Endothelial cell of umbilical vein (primary cell): ENCODE data around the gene FMO5. TPM values are rescaled to one million over a fixed set of nuclear protein-coding genes. Genes with fewer than 3 reads are reported as not detected.
"Not testable (repeated sequence)": the region's sequence is repeated elsewhere in the genome, so short reads cannot be mapped to it uniquely, and the experiment has no call there.

Experiments
- BruUV-seq: library from RNA; stranded (reverse); fragments of 400-500 nt; replicated peaks from 2 replicates; lab custom pipeline; 2021; lab: Mats Ljungman, UMichigan
- CTCF ChIA-PET: fragments of 300-600, 350-600 bp; sonication (Branson Sonifier 250); formaldehyde crosslinking; loops from one replicate; lab custom pipeline; 2021; ENCODE audit warnings: antibody characterized with exemption, inconsistent platforms; lab: Charles Lee
- POLR2A ChIA-PET: fragments of 300-600, 350-600 bp; sonication (Branson Sonifier 250); formaldehyde crosslinking; loops from one replicate; lab custom pipeline; 2021; ENCODE audit warnings: antibody characterized with exemption, inconsistent platforms; lab: Charles Lee
- DNase-seq: peaks from one replicate; pipeline ENCODE4 v3.0.0-alpha.2; 2011; ENCODE audit warnings: low read depth, low spot score
- FAIRE-seq: peaks from 2 replicates; lab custom pipeline; 2011; peaks lifted over from hg19 to GRCh38; lab: Jason Lieb, UNC
- H2AFZ ChIP-seq: 2 replicates; pipeline ENCODE4 v1.6.0; 2012; ENCODE audit warnings: low read depth, low read length, control low read depth, inconsistent platforms
- H3K27ac ChIP-seq: 2 replicates; pipeline ENCODE4 v1.5.1; 2011; ENCODE audit warnings: low read depth, mild to moderate bottlenecking, control low read depth, low read length, moderate library complexity; ENCODE audit not compliant: insufficient read depth
- H3K27me3 ChIP-seq, 2 experiments: 2 replicates each; pipeline versions ENCODE4 v1.6.0 to v1.6.1; 2011; ENCODE audit warnings: low read length in 2 of 2, mixed read lengths in 1 of 2; ENCODE audit not compliant: control insufficient read depth in 2 of 2, insufficient read depth in 2 of 2
- H3K36me3 ChIP-seq, 2 experiments: 2 replicates in 1 of 2; 3 replicates in 1 of 2; pipeline ENCODE4 v1.5.1; 2011; ENCODE audit warnings: low read length in 2 of 2, mild to moderate bottlenecking in 1 of 2, moderate library complexity in 1 of 2; ENCODE audit not compliant: control insufficient read depth in 2 of 2, insufficient read depth in 2 of 2; ENCODE audit errors: extremely low read depth in 1 of 2
- H3K4me1 ChIP-seq: 3 replicates; pipeline ENCODE4 v1.5.1; 2011; ENCODE audit warnings: mild to moderate bottlenecking, low read length; ENCODE audit not compliant: control insufficient read depth, insufficient read depth; ENCODE audit errors: extremely low read depth
- H3K4me2 ChIP-seq: 2 replicates; pipeline ENCODE4 v1.6.1; 2011; ENCODE audit warnings: low read length, control low read depth, mixed read lengths; ENCODE audit not compliant: insufficient read depth
- H3K4me3 ChIP-seq, 3 experiments: fragments of 200-600 bp in 1 of 3; sonication (generic), shearing (Covaris generic) in 1 of 3; replicated peaks in 1 of 3; 2 replicates each; pipeline ENCODE4 v1.5.1; 2011 to 2016; ENCODE audit warnings: control low read depth in 3 of 3, low read length in 3 of 3, mild to moderate bottlenecking in 2 of 3, inconsistent platforms in 1 of 3, low read depth in 1 of 3, moderate library complexity in 1 of 3; ENCODE audit not compliant: insufficient read depth in 1 of 3
- H3K79me2 ChIP-seq: 2 replicates; pipeline ENCODE4 v1.6.0; 2012; ENCODE audit warnings: low read length, inconsistent platforms; ENCODE audit not compliant: control insufficient read depth, insufficient read depth
- H3K9ac ChIP-seq: replicated peaks from 2 replicates; pipeline ENCODE3; 2011; ENCODE audit warnings: low read length, control low read depth; ENCODE audit not compliant: insufficient read depth; ENCODE audit errors: extremely low read depth
- H3K9me1 ChIP-seq: replicated peaks from 3 replicates; pipeline ENCODE4 v1.6.0; 2011; ENCODE audit warnings: mild to moderate bottlenecking, low read length; ENCODE audit not compliant: control insufficient read depth, insufficient read depth; ENCODE audit errors: extremely low read depth
- H3K9me3 ChIP-seq: replicated peaks from 2 replicates; pipeline ENCODE4 v1.5.1; 2012; ENCODE audit warnings: low read length, inconsistent platforms; ENCODE audit not compliant: control insufficient read depth, insufficient read depth
- H4K20me1 ChIP-seq: replicated peaks from 2 replicates; pipeline ENCODE3; 2011; ENCODE audit warnings: mild to moderate bottlenecking, low read length; ENCODE audit not compliant: control insufficient read depth, insufficient read depth; ENCODE audit errors: extremely low read depth
- EZH2 ChIP-seq: IDR thresholded peaks from 2 replicates; pipeline ENCODE4 v1.6.1; 2012; ENCODE audit warnings: borderline replicate concordance, low read depth, mild to moderate bottlenecking, moderate library complexity, low read length, inconsistent platforms; ENCODE audit not compliant: severe bottlenecking
- FOS ChIP-seq: IDR thresholded peaks from 2 replicates; pipeline ENCODE4 v1.6.1; 2011; ENCODE audit warnings: mild to moderate bottlenecking, low read length, moderate library complexity, borderline replicate concordance; ENCODE audit not compliant: insufficient read depth
- GATA2 ChIP-seq: IDR thresholded peaks from 2 replicates; pipeline ENCODE4 v1.7.0; 2011; ENCODE audit warnings: low read depth, mild to moderate bottlenecking, moderate library complexity, mixed read lengths, low read length; ENCODE audit not compliant: insufficient read length, insufficient read depth
- JUN ChIP-seq: IDR thresholded peaks from 2 replicates; pipeline ENCODE4 v1.6.1; 2011; ENCODE audit warnings: borderline replicate concordance, low read depth; ENCODE audit not compliant: insufficient read length, insufficient read depth
- MAX ChIP-seq: IDR thresholded peaks from 2 replicates; pipeline ENCODE4 v1.6.1; 2011; ENCODE audit not compliant: insufficient read depth, insufficient read length
- MYC ChIP-seq: IDR thresholded peaks from one replicate; pipeline ENCODE4 v1.6.1; 2011; ENCODE audit warnings: mild to moderate bottlenecking, low read depth, low read length
- POLR2A ChIP-seq: IDR thresholded peaks from 2 replicates; pipeline ENCODE4 v1.6.1; 2012; ENCODE audit warnings: low read depth, mild to moderate bottlenecking, control low read depth, low read length
- POLR2AphosphoS5 ChIP-seq: IDR thresholded peaks from 2 replicates; pipeline ENCODE4 v1.6.1; 2012; ENCODE audit warnings: low read depth, mild to moderate bottlenecking, control low read depth, low read length, moderate library complexity; ENCODE audit not compliant: insufficient read depth
- dilution Hi-C: fragments of 300-500 bp; cut with MboI; formaldehyde crosslinking; loops from one replicate; pipeline ENCODE4 v1.15.0; 2019; ENCODE audit warnings: low sequenced_read_pairs; ENCODE audit not compliant: extremely low pct_ligation_motif_present
- intact Hi-C: fragments of 100-400 bp; cut with micrococcal nuclease; formaldehyde crosslinking; loops from one replicate; pipeline ENCODE4 v1.10.0; 2022
- polyA plus RNA-seq, 4 experiments: library from polyadenylated mRNA; depleted of rRNA in 3 of 4; stranded (reverse) in 3 of 4; unstranded in 1 of 4; fragments of >200 nt; gene quantifications; 2 replicates each; pipeline versions ENCODE4 v1.2.1 to v1.2.3, GENCODE V29; 2011 to 2012; ENCODE audit warnings: missing spikeins in 1 of 4
- total RNA-seq: library from RNA; stranded (reverse); gene quantifications from 2 replicates; pipeline ENCODE4 v1.2.3, GENCODE V29; 2021
- TF ChIP-seq, protein P1 (sequence below), 2 donors: IDR thresholded peaks; 1 replicate in 1 of 2; 2 replicates in 1 of 2; pipeline ENCODE4 v1.5.1; 2011; ENCODE audit warnings: low read length in 2 of 2, mild to moderate bottlenecking in 2 of 2, moderate library complexity in 2 of 2, control low read depth in 1 of 2, inconsistent platforms in 1 of 2, low read depth in 1 of 2; ENCODE audit not compliant: insufficient read depth in 1 of 2; ENCODE audit errors: extremely low read depth in 1 of 2

FMO5 gene
- total and polyA plus RNA-seq, 2 donors (not counting 3 experiments of a cell fraction or from before 2014, with no cell fraction given): 0.48 to 0.60 TPM

- Histone ChIP-seq H4K20me1 (no peaks in the 10 kb centered on the region), H3K79me2 (no peaks in the 10 kb centered on the region), H3K4me1 (no peaks in the 10 kb centered on the region), H2AFZ (no peak overlapping the region), H3K9me3 (no peaks in the 10 kb centered on the region), H3K27ac (no peak overlapping the region), H3K9me1 (no peaks in the 10 kb centered on the region), H3K9ac (no peak overlapping the region), H3K4me2 (no peak overlapping the region), H3K4me3 (no peak overlapping the region), H3K36me3 (peaks cover 6 to 7% of the 10 kb centered on the region in 2 experiments), H3K27me3 (no peaks in the 10 kb centered on the region)
- POLR2A ChIA-PET: interaction anchor here (0.9 kb wide), 1 partner anchor 10 kb away, joined by 3 read pairs; no protein-coding TSS in a partner anchor
- CTCF ChIA-PET: interaction anchor here (1.1 to 1.8 kb wide), 2 partner anchors 80 to 82 kb away, joined by 4 to 5 read pairs; partner anchors contain the start of gene CHD1L
- TF ChIP-seq MAX (no peak), EZH2 (no peak), GATA2 (no peak), POLR2AphosphoS5 (no peak), FOS (no peak), POLR2A (no peak), MYC (no peak), JUN (no peak)
- TF ChIP-seq, protein P1, sequence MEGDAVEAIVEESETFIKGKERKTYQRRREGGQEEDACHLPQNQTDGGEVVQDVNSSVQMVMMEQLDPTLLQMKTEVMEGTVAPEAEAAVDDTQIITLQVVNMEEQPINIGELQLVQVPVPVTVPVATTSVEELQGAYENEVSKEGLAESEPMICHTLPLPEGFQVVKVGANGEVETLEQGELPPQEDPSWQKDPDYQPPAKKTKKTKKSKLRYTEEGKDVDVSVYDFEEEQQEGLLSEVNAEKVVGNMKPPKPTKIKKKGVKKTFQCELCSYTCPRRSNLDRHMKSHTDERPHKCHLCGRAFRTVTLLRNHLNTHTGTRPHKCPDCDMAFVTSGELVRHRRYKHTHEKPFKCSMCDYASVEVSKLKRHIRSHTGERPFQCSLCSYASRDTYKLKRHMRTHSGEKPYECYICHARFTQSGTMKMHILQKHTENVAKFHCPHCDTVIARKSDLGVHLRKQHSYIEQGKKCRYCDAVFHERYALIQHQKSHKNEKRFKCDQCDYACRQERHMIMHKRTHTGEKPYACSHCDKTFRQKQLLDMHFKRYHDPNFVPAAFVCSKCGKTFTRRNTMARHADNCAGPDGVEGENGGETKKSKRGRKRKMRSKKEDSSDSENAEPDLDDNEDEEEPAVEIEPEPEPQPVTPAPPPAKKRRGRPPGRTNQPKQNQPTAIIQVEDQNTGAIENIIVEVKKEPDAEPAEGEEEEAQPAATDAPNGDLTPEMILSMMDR (IDR thresholded peaks at IDR 0.05; ENCODE audit: extremely low read depth in 1 of 2, insufficient read depth in 1 of 2, low read depth in 1 of 2, low read length in 2 of 2): no peak
- FAIRE-seq (no peak), DNase-seq (no peak)
- BruUV-seq: no TSS peak
- dilution Hi-C loops: no loop called here
- intact Hi-C loops: no loop called here
Measured at GRCh38 chr1:147162093-147162492, 63.0 kb downstream of the FMO5 start.

GRCh38 chr1:147157116-147157515 lies 68.0 kb downstream of the FMO5 start:
- intact Hi-C loops, FAIRE-seq, H3K9ac ChIP-seq, H3K4me3 ChIP-seq, H4K20me1 ChIP-seq, POLR2A ChIA-PET, H3K27me3 ChIP-seq, H3K27ac ChIP-seq, H3K9me3 ChIP-seq, H3K79me2 ChIP-seq, BruUV-seq, H3K4me1 ChIP-seq, H3K4me2 ChIP-seq, H2AFZ ChIP-seq, DNase-seq, H3K9me1 ChIP-seq, dilution Hi-C loops: not testable (repeated sequence)
- CTCF ChIA-PET: interaction anchor here (1.2 kb wide), 1 partner anchor 85 kb away, joined by 3 read pairs; no protein-coding TSS in a partner anchor
- peaks cover 6 to 10% of the 10 kb centered on the region in 2 experiments for H3K36me3 ChIP-seq
